Left lung (tissue), 10 donors: ENCODE results near the gene CNIH4. TPM values are rescaled to one million over a fixed set of nuclear protein-coding genes. Genes with fewer than 3 reads are reported as not detected.
A peak's percentile ranks its signal among the peaks of the same experiment; 100 is the strongest.
"Not testable (repeated sequence)": the region's sequence is repeated elsewhere in the genome, so short reads cannot be mapped to it uniquely, and the experiment has no call there.

Source experiments
- ATAC-seq: fragments of 200-7000 bp; cut with Tn5 transposase; one replicate; pipeline ENCODE4 v1.9.1; 2020; ENCODE audit warnings: moderate library complexity
- DNase-seq, 4 donors: peaks; one replicate each; pipeline ENCODE4 v3.0.0-alpha.2; 2013 to 2020
- H3K27ac ChIP-seq, 2 donors: fragments of 200-600 bp; sonication (generic) in 1 of 2; one replicate each; pipeline versions ENCODE4 v1.5.0 to v1.8.0; 2020 to 2021
- H3K27me3 ChIP-seq, 2 donors: fragments of 200-600 bp; sonication (generic) in 1 of 2; one replicate each; pipeline versions ENCODE4 v1.5.0 to v1.8.0; 2020 to 2021
- H3K36me3 ChIP-seq, 2 donors: fragments of 200-600 bp; sonication (generic) in 1 of 2; one replicate each; pipeline versions ENCODE4 v1.5.0 to v1.8.0; 2020 to 2021
- H3K4me1 ChIP-seq, 2 donors: fragments of 200-600 bp; one replicate each; pipeline ENCODE4 v1.8.0; 2021
- H3K4me3 ChIP-seq, 2 donors: fragments of 200-600 bp; sonication (generic) in 1 of 2; one replicate each; pipeline versions ENCODE4 v1.5.0 to v1.8.0; 2020 to 2021; ENCODE audit warnings: mild to moderate bottlenecking in 1 of 2
- H3K9me3 ChIP-seq, 2 donors: fragments of 200-600 bp; sonication (generic) in 1 of 2; one replicate each; pipeline versions ENCODE4 v1.5.0 to v1.8.0; 2020 to 2021
- CTCF ChIP-seq, 2 donors: fragments of 200-600 bp; sonication (generic) in 1 of 2; IDR thresholded peaks; one replicate each; pipeline versions ENCODE4 v1.5.0 to v1.8.0; 2021; ENCODE audit warnings: antibody characterized with exemption in 2 of 2
- intact Hi-C, 2 donors: fragments of 100-400 bp; cut with DNase I; formaldehyde crosslinking; loops; one replicate each; pipeline versions ENCODE4 v1.11.2 to v1.14.2; 2022
- microRNA-seq, 2 donors: library from miRNA; unstranded; fragments of <30 nt; microRNA quantifications; one replicate each; pipeline ENCODE4, GENCODE V29; 2019
- polyA plus RNA-seq, 6 donors: library from polyadenylated mRNA; unstranded; fragments of 120-200 nt; gene quantifications; one replicate each; pipeline ENCODE4 v1.2.1, GENCODE V29; 2013; ENCODE audit not compliant: insufficient read length in 6 of 6
- total RNA-seq, 2 donors: library from RNA; stranded (reverse); fragmentation: NEBNext Ultra II Directional; extraction: Animal tissue kit (Norgen Biotek cat#: 25700); gene quantifications; one replicate each; pipeline ENCODE4 v1.2.1, GENCODE V29; 2021
- donor health status: DM: no; HTN: yes; CAD: no.
- donor health status: DM: no; HTN: no; CAD: no.

Gene CNIH4
- total and polyA plus RNA-seq, 8 donors: 34.3 to 87.4 (median 39.5) TPM

GRCh38 chr1:224427346-224427745 lies 70.7 kb downstream of the CNIH4 start:
- H3K36me3 ChIP-seq: peaks cover 7 to 72% of the 10 kb centered on the region in 2 donors
- peak; percentile 25 for ATAC-seq

GRCh38 chr1:224428713-224429112 lies 72.0 kb downstream of the CNIH4 start:
- H3K4me3 ChIP-seq, intact Hi-C loops, DNase-seq, ATAC-seq, H3K9me3 ChIP-seq, H3K27me3 ChIP-seq: not testable (repeated sequence)
- peak overlapping the region in 1 of 2 donors; percentile 94 for H3K27ac ChIP-seq
- peaks cover 32 to 59% of the 10 kb centered on the region in 2 donors for H3K4me1 ChIP-seq
- H3K36me3 ChIP-seq: peaks cover 5 to 58% of the 10 kb centered on the region in 2 donors

More at GRCh38 chr1:224427346-224427745, 70.7 kb downstream of the CNIH4 start:
- TF ChIP-seq CTCF (IDR thresholded peaks at IDR 0.05): no peak
- no peak overlapping the region for H3K4me3 ChIP-seq
- DNase-seq: no peak
- no peak overlapping the region for H3K27ac ChIP-seq
- H3K4me1 ChIP-seq: peaks cover 32 to 54% of the 10 kb centered on the region in 2 donors
- H3K9me3 ChIP-seq: no peaks in the 10 kb centered on the region
- no peaks in the 10 kb centered on the region for H3K27me3 ChIP-seq
- intact Hi-C loops: no loop called here

Small RNAs within 50 kb of the gene (microRNA-seq; reads per million reads assigned to microRNA genes)
- 1.0 to 1.5 reads per million in 2 donors for gene MIR4742

Other genes starting within 250 kb of the CNIH4 start
- gene FBXO28, start 242.8 kb upstream of the CNIH4 start, total RNA-seq: 10 to 100 TPM; 26.7 to 27.0 TPM
- gene FBXO28, start 242.8 kb upstream of the CNIH4 start, polyA plus RNA-seq: 10 to 100 TPM; 31.0 to 33.6 (median 32.2) TPM
- 10 to 100 TPM; 84.6 to 92.2 TPM for gene DEGS1, start 173.6 kb upstream of the CNIH4 start, total RNA-seq
- 10 to 100 TPM; 51.2 to 67.4 (median 57.4) TPM for gene DEGS1, start 173.6 kb upstream of the CNIH4 start, polyA plus RNA-seq
- 10 to 100 TPM; 22.4 to 25.0 TPM for gene NVL, start 26.7 kb upstream of the CNIH4 start, total RNA-seq
- gene NVL, start 26.7 kb upstream of the CNIH4 start, polyA plus RNA-seq: 10 to 100 TPM; 37.1 to 46.5 (median 41.4) TPM
- 10 to 100 TPM; 84.5 to 86.6 TPM for gene WDR26, start 77.9 kb downstream of the CNIH4 start, total RNA-seq
- gene WDR26, start 77.9 kb downstream of the CNIH4 start, polyA plus RNA-seq: 100 to 1,000 TPM in 2 of 6 donors, 10 to 100 TPM in 4; 93.7 to 108 (median 99.9) TPM